ENCODE measurements around the gene LHFPL3. TPM values are rescaled to one million over a fixed set of nuclear protein-coding genes. Genes with fewer than 3 reads are reported as not detected.

The LHFPL3 gene
- total and polyA plus RNA-seq, 2 of the 13 experiments (the other 11 are each of a cell fraction or from before 2014, with no cell fraction given): not detected

DNA sequence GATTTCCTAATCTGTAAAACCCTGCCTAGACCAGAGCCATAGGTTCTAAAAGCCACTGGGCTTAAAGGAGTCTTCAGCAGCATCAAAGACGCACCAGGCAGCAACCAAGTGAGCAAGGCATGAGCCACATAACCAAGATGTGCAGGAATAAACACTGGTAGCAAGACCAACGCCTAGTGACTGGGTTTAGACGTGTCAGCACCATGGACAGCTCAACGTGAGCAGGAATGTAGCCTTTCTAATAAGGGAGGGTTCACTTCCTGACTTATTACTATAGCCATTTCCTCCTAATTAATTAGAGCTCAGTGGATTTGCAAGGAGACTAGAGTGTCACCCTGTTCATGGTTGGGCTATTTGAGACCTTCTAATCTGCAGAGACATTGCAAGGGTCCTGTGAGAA lies 223.7 kb downstream of the LHFPL3 start (continued):
- TF ChIP-seq, protein P1, sequence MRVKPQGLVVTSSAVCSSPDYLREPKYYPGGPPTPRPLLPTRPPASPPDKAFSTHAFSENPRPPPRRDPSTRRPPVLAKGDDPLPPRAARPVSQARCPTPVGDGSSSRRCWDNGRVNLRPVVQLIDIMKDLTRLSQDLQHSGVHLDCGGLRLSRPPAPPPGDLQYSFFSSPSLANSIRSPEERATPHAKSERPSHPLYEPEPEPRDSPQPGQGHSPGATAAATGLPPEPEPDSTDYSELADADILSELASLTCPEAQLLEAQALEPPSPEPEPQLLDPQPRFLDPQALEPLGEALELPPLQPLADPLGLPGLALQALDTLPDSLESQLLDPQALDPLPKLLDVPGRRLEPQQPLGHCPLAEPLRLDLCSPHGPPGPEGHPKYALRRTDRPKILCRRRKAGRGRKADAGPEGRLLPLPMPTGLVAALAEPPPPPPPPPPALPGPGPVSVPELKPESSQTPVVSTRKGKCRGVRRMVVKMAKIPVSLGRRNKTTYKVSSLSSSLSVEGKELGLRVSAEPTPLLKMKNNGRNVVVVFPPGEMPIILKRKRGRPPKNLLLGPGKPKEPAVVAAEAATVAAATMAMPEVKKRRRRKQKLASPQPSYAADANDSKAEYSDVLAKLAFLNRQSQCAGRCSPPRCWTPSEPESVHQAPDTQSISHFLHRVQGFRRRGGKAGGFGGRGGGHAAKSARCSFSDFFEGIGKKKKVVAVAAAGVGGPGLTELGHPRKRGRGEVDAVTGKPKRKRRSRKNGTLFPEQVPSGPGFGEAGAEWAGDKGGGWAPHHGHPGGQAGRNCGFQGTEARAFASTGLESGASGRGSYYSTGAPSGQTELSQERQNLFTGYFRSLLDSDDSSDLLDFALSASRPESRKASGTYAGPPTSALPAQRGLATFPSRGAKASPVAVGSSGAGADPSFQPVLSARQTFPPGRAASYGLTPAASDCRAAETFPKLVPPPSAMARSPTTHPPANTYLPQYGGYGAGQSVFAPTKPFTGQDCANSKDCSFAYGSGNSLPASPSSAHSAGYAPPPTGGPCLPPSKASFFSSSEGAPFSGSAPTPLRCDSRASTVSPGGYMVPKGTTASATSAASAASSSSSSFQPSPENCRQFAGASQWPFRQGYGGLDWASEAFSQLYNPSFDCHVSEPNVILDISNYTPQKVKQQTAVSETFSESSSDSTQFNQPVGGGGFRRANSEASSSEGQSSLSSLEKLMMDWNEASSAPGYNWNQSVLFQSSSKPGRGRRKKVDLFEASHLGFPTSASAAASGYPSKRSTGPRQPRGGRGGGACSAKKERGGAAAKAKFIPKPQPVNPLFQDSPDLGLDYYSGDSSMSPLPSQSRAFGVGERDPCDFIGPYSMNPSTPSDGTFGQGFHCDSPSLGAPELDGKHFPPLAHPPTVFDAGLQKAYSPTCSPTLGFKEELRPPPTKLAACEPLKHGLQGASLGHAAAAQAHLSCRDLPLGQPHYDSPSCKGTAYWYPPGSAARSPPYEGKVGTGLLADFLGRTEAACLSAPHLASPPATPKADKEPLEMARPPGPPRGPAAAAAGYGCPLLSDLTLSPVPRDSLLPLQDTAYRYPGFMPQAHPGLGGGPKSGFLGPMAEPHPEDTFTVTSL (CRISPR knock-in tag; IDR thresholded peaks at IDR 0.05; ENCODE audit: borderline replicate concordance): no peak
- peak; percentile 25; the same call in 1 of the 2 replicates for TF ChIP-seq FOXK1 (CRISPR knock-in tag; IDR thresholded peaks at IDR 0.05; ENCODE audit: borderline replicate concordance, low read depth)
- peak; percentile 74; the same call in 1 of the 2 replicates for TF ChIP-seq ZSCAN9 (CRISPR knock-in tag; IDR thresholded peaks at IDR 0.05; ENCODE audit: borderline replicate concordance)
- 0 out of 2 replicates have a peak, but pooled peaks have one; percentile 37 for TF ChIP-seq IRX3 (CRISPR knock-in tag; IDR thresholded peaks at IDR 0.05; ENCODE audit: borderline replicate concordance, low read depth)
- TF ChIP-seq TSC22D2 (CRISPR knock-in tag; IDR thresholded peaks at IDR 0.05; ENCODE audit: borderline replicate concordance): 0 out of 2 replicates have a peak, but pooled peaks have one; percentile 65
- TF ChIP-seq E2F5 (CRISPR knock-in tag; conservative IDR thresholded peaks at IDR 0.05): no peak
- no peak for TF ChIP-seq CERS6 (CRISPR knock-in tag; IDR thresholded peaks at IDR 0.05)
- TF ChIP-seq, protein P2, sequence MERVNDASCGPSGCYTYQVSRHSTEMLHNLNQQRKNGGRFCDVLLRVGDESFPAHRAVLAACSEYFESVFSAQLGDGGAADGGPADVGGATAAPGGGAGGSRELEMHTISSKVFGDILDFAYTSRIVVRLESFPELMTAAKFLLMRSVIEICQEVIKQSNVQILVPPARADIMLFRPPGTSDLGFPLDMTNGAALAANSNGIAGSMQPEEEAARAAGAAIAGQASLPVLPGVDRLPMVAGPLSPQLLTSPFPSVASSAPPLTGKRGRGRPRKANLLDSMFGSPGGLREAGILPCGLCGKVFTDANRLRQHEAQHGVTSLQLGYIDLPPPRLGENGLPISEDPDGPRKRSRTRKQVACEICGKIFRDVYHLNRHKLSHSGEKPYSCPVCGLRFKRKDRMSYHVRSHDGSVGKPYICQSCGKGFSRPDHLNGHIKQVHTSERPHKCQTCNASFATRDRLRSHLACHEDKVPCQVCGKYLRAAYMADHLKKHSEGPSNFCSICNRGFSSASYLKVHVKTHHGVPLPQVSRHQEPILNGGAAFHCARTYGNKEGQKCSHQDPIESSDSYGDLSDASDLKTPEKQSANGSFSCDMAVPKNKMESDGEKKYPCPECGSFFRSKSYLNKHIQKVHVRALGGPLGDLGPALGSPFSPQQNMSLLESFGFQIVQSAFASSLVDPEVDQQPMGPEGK (CRISPR knock-in tag; IDR thresholded peaks at IDR 0.05): 0 out of 2 replicates have a peak, but pooled peaks have one; percentile 13
- no peak for TF ChIP-seq ATF4 (CRISPR knock-in tag; IDR thresholded peaks at IDR 0.05)
- no peak for TF ChIP-seq MLXIP (CRISPR knock-in tag; IDR thresholded peaks at IDR 0.05; ENCODE audit: borderline replicate concordance)
- TF ChIP-seq NFRKB (IDR thresholded peaks at IDR 0.05): no peak
- TF ChIP-seq SSRP1 (CRISPR knock-in tag; IDR thresholded peaks at IDR 0.05): no peak
- TF ChIP-seq MIER2 (CRISPR knock-in tag; IDR thresholded peaks at IDR 0.05): peak; percentile 99
- no peak for TF ChIP-seq SOX13 (IDR thresholded peaks at IDR 0.05)
- TF ChIP-seq SOX13 (CRISPR knock-in tag; conservative IDR thresholded peaks at IDR 0.05 in 1 of 2, IDR thresholded peaks at IDR 0.05 in 1 of 2): no peak
- TF ChIP-seq SP4 (CRISPR knock-in tag; IDR thresholded peaks at IDR 0.05): no peak
